Upper lobe of left lung (tissue), 6 donors: Measurements from ENCODE around the gene FAM81A. TPM values are rescaled to one million over a fixed set of nuclear protein-coding genes. Genes with fewer than 3 reads are reported as not detected.

ENCODE experiments used
- ATAC-seq, 2 donors: fragments of 200-7000 bp; cut with Tn5 transposase; one replicate each; pipeline ENCODE4 v1.9.1; 2022; ENCODE audit warnings: mild to moderate bottlenecking in 2 of 2, moderate library complexity in 2 of 2; ENCODE audit not compliant: low FRiP score in 2 of 2
- DNase-seq, 2 donors: peaks; one replicate each; pipeline ENCODE4 v3.0.0-alpha.2; 2019 to 2020
- H3K27ac ChIP-seq, 4 donors: fragments of 200-600 bp; sonication (generic); one replicate each; pipeline ENCODE4 v1.5.1; 2016 to 2019
- H3K27me3 ChIP-seq, 4 donors: fragments of 200-600 bp; sonication (generic); one replicate each; pipeline ENCODE4 v1.5.1; 2017 to 2019
- H3K36me3 ChIP-seq, 4 donors: fragments of 200-600 bp; sonication (generic); one replicate each; pipeline ENCODE4 v1.5.1; 2016 to 2019
- H3K4me1 ChIP-seq, 4 donors: fragments of 200-600 bp; sonication (generic); one replicate each; pipeline ENCODE4 v1.5.1; 2018 to 2019
- H3K4me3 ChIP-seq, 4 donors: fragments of 200-600 bp; sonication (generic); one replicate each; pipeline ENCODE4 v1.5.1; 2017 to 2019; ENCODE audit warnings: mild to moderate bottlenecking in 2 of 4, moderate library complexity in 1 of 4
- H3K9me3 ChIP-seq, 4 donors: fragments of 200-600 bp; sonication (generic); one replicate each; pipeline ENCODE4 v1.5.1; 2018 to 2019
- EP300 ChIP-seq, 4 donors: sonication (generic); formaldehyde crosslinking; IDR thresholded peaks; one replicate each; pipeline ENCODE4 v1.5.1; 2017; ENCODE audit warnings: antibody characterized with exemption in 4 of 4, control low read depth in 2 of 4
- POLR2A ChIP-seq, 4 donors: fragments of 450-650 bp; IDR thresholded peaks; one replicate each; pipeline ENCODE4 v1.5.1; 2016 to 2017; ENCODE audit warnings: antibody characterized with exemption in 4 of 4, mild to moderate bottlenecking in 2 of 4
- POLR2AphosphoS5 ChIP-seq, 2 donors: sonication (generic); formaldehyde crosslinking; IDR thresholded peaks; one replicate each; pipeline ENCODE4 v1.5.1; 2017; ENCODE audit warnings: antibody characterized with exemption in 2 of 2
- WGBS, 2 donors: methylation state at CpG; one replicate each; pipeline ENCODE4 v1.1.5; 2017 to 2018; 5-methylcytosine and 5-hydroxymethylcytosine counted together
- total RNA-seq, 6 donors: library from RNA; depleted of rRNA in 4 of 6; stranded (reverse); fragments of >200 nt in 4 of 6; gene quantifications; one replicate each; pipeline versions ENCODE4 v1.1.0 to v1.2.1, GENCODE V29; 2016 to 2021
- TF ChIP-seq, protein P1 (sequence below), 6 experiments: fragments of 450-650 bp in 4 of 6; fragments of 200-600 bp in 2 of 6; sonication (generic) in 2 of 6; IDR thresholded peaks; one replicate each; pipeline ENCODE4 v1.5.1; 2016 to 2019; ENCODE audit warnings: antibody characterized with exemption in 6 of 6
- donor health status: DM: no; HTN: no; CAD: no; lungs with moderate emphysema.
- donor health status: DM: no; HTN: yes; CAD: no; lungs with severe emphysema.

Gene FAM81A
- total RNA-seq, 6 donors from 2014 or later: 0.11 to 10.8 (median 0.80) TPM; not detected in 1

DNA sequence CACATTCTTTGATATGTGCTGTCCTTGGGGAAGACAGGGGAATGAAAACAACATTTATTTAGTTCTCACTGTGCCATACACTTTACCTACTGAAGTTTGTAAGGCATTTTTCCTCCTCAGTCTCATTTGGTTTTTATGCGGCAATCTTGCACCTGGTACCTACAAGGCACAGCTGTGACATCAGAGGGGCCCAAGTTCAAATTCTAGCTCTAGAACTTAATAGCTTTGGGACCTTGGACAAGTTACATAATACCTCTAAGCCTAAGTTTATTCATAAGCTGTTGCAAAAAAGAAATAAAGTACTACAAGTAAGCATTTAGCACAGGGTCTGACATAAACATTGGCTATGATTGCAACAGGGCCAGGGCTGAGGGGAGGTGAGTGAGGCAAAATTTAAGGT is 5.6 kb upstream of the FAM81A start:
- no peak overlapping the region for H3K27ac ChIP-seq
- no peak for ATAC-seq
- peaks cover 0 to 6% (median 0%) of the 10 kb centered on the region in 4 donors for H3K9me3 ChIP-seq
- H3K4me1 ChIP-seq: peaks cover 4 to 9% (median 7%) of the 10 kb centered on the region in 4 donors
- TF ChIP-seq EP300 (IDR thresholded peaks at IDR 0.05) (no peak), POLR2A (IDR thresholded peaks at IDR 0.05) (no peak), POLR2AphosphoS5 (IDR thresholded peaks at IDR 0.05) (no peak)
- TF ChIP-seq, protein P1, sequence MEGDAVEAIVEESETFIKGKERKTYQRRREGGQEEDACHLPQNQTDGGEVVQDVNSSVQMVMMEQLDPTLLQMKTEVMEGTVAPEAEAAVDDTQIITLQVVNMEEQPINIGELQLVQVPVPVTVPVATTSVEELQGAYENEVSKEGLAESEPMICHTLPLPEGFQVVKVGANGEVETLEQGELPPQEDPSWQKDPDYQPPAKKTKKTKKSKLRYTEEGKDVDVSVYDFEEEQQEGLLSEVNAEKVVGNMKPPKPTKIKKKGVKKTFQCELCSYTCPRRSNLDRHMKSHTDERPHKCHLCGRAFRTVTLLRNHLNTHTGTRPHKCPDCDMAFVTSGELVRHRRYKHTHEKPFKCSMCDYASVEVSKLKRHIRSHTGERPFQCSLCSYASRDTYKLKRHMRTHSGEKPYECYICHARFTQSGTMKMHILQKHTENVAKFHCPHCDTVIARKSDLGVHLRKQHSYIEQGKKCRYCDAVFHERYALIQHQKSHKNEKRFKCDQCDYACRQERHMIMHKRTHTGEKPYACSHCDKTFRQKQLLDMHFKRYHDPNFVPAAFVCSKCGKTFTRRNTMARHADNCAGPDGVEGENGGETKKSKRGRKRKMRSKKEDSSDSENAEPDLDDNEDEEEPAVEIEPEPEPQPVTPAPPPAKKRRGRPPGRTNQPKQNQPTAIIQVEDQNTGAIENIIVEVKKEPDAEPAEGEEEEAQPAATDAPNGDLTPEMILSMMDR (IDR thresholded peaks at IDR 0.05): no peak
- no peaks in the 10 kb centered on the region for H3K36me3 ChIP-seq
- H3K27me3 ChIP-seq: peaks cover 0 to 4% (median 0%) of the 10 kb centered on the region in 4 donors
- no peak for DNase-seq
- no peak overlapping the region for H3K4me3 ChIP-seq
- WGBS, 2 donors: 96 to 100% methylated on average over 1 of the region's 1 CpG

DNA sequence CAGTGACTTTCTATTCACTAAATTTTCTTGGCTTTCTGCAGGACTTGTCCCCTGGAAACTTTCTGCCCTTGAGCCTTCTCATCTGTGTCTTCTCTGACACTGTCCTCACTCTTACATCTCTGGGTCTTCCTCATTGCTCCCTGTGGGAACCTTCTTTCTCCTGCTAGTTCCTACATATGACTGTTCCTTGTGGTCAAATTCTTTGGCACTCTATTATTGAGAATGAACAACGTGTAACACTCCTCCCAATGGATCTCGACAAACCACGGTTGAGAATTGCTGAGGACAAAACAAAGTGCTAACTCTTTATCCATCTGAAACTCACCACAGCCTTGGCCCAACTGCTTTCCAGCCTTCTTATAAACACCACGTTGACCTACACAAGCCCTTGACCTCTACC is 3.5 kb upstream of the FAM81A start:
- TF ChIP-seq, protein P1 (IDR thresholded peaks at IDR 0.05): no peak
- 70 to 80% methylated on average over 4 of the region's 4 CpGs for WGBS, 2 donors
- ATAC-seq (no peak), DNase-seq (no peak)
- no peak overlapping the region for H3K27ac ChIP-seq
- H3K27me3 ChIP-seq: peaks cover 0 to 5% (median 0%) of the 10 kb centered on the region in 4 donors
- peaks cover 15 to 22% (median 17%) of the 10 kb centered on the region in 4 donors for H3K4me1 ChIP-seq
- H3K9me3 ChIP-seq: no peaks in the 10 kb centered on the region
- H3K36me3 ChIP-seq: no peaks in the 10 kb centered on the region
- H3K4me3 ChIP-seq: no peak overlapping the region

DNA sequence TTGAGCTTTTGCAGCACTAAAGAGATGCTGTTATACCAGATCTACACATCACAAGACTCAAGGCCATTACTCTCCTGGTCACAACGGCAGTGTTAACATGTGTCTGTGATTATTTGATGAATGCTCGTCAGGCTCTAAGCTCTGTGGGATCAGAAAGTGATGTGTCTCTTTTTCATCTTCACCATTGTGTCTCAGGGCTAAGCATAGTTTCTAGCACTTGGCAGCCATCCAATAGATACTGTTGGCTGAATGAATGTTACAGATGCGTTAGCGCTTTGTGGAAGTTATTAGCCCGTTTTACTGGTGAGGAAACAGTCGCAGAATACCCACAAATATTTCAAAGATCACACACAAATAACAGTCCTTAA is 1.2 kb upstream of the FAM81A start:
- H3K9me3 ChIP-seq: no peaks in the 10 kb centered on the region
- H3K36me3 ChIP-seq: no peaks in the 10 kb centered on the region
- peaks cover 0 to 5% (median 0%) of the 10 kb centered on the region in 4 donors for H3K27me3 ChIP-seq
- no peak for ATAC-seq
- TF ChIP-seq, protein P1 (IDR thresholded peaks at IDR 0.05): no peak
- TF ChIP-seq POLR2AphosphoS5 (IDR thresholded peaks at IDR 0.05) (no peak), POLR2A (IDR thresholded peaks at IDR 0.05) (no peak), EP300 (IDR thresholded peaks at IDR 0.05) (no peak)
- peaks cover 15 to 22% (median 17%) of the 10 kb centered on the region in 4 donors for H3K4me1 ChIP-seq
- no peak overlapping the region for H3K27ac ChIP-seq
- 18 to 29% methylated on average over 6 of the region's 6 CpGs for WGBS, 2 donors
- no peak overlapping the region for H3K4me3 ChIP-seq
- no peak for DNase-seq

DNA sequence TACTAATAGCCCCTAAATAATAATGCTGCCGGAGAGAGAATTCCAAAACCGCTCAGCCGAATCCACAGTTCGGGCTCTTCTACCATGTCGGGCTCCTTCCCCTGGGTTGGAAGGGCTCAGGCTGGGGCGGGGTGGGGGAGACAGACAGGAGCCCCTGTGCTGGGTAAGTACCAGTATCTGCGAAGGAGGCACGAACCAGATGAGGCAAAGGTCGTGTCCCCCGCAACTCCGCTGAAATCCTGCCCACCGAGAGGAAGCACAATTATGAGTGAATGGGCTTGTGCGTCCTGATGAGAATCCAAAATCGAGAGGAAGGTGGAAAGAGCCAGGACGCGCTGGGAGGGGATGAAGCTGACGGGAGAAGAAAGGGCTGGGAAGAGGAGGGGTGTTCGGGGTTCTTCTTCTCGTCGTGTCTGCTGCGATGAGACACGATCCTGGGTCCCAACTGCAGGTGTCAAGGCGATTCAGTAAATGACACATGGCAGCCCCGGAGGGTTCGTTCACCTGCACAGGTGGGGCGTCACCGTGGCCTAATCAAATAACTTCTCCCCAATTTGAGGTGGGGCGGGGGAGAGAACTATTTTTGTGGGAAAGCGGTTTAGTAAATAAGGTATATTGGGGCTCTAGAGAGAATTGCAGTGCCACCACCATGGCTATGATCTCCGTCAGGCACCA is 707 bp upstream of the FAM81A start:
- TF ChIP-seq POLR2AphosphoS5 (IDR thresholded peaks at IDR 0.05): no peak
- no peak for TF ChIP-seq EP300 (IDR thresholded peaks at IDR 0.05)
- TF ChIP-seq, protein P1 (IDR thresholded peaks at IDR 0.05): no peak
- no peak for TF ChIP-seq POLR2A (IDR thresholded peaks at IDR 0.05)
- Histone ChIP-seq H3K4me3 (peak overlapping the region in 3 of 4 donors; percentile 49 to 57 (median 55)), H3K27me3 (peaks cover 0 to 5% (median 0%) of the 10 kb centered on the region in 4 donors), H3K4me1 (peaks cover 15 to 22% (median 17%) of the 10 kb centered on the region in 4 donors), H3K27ac (no peak overlapping the region), H3K9me3 (no peaks in the 10 kb centered on the region), H3K36me3 (no peaks in the 10 kb centered on the region)
- DNase-seq (no peak), ATAC-seq (no peak)
- 6 to 9% methylated on average over 28 to 30 of the region's 30 CpGs for WGBS, 2 donors
